HG03280 (cell line): ENCODE data around the gene CEBPB.
"Not testable (repeated sequence)": the region's sequence is repeated elsewhere in the genome, so short reads cannot be mapped to it uniquely, and the experiment has no call there.

Source experiments
- ATAC-seq: cut with Tn5 transposase; IDR thresholded peaks from one replicate; pipeline ENCODE4 v1.9.1; 2021; ENCODE audit warnings: mild to moderate bottlenecking, moderate library complexity; ENCODE audit not compliant: unreplicated experiment

The CEBPB gene

DNA sequence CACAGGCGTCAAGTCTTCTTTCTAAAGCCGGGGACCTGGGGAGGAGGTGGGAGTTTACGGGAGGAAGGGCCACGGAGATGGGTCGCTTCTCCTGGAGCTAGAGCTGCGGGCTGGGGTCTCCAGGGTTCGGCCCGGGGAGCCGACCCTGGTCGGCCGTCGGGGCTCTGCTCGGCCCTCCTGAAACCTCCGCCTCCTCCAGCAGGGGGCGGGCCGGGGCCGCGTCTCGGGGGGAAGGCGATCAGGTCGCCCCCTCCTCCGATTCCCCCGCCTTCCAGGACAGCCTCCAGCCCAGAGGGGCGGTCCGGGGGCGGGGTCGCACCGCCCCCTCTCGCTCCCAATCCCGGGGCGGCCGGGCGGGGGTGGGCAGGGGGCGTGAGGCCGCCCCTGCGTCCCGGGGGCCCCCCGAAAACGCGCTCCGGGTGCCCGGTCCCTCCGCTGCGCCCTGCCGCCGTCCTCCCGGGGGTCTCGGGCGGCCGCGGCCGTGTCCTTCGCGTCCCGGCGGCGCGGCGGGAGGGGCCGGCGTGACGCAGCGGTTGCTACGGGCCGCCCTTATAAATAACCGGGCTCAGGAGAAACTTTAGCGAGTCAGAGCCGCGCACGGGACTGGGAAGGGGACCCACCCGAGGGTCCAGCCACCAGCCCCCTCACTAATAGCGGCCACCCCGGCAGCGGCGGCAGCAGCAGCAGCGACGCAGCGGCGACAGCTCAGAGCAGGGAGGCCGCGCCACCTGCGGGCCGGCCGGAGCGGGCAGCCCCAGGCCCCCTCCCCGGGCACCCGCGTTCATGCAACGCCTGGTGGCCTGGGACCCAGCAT, at the start of gene CEBPB:
TSS of gene CEBPB (plus strand) at position 580 of the 814 bp plus-strand sequence. CDS start at position 784, 204 bp downstream.
- ATAC-seq: peak; percentile 41

DNA sequence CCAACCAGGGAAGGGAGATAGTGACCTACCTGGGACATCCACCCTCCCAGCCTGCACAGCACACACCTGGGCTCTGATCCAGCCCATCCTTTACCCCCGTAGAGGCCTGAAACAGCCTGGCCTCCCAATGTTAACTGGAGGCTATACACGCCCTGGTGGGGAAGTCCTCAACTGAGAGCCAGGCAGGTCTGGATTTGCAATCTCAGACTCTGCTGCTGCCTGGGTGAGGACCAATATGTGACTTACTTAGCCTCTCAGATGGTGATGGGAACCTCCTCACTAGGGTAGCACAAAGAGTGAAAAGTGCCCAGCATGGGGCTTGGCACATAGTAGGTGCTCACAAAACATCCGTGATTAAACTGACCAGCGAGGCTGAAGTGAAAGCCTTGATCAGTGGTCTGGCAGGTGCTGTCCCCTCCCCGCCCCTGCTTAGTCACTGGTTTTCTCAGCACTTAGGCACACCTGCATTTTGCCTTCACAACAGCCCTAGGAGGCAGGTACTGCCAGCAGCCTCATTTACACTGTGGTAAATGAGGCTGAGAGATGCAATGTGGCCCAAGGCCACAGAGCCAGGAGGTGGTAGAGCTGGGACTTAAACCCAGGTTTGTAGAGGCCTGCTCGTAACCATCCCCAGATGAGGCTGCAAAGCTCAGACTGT, 49.5 kb upstream of the CEBPB start:
- ATAC-seq: no peak

DNA sequence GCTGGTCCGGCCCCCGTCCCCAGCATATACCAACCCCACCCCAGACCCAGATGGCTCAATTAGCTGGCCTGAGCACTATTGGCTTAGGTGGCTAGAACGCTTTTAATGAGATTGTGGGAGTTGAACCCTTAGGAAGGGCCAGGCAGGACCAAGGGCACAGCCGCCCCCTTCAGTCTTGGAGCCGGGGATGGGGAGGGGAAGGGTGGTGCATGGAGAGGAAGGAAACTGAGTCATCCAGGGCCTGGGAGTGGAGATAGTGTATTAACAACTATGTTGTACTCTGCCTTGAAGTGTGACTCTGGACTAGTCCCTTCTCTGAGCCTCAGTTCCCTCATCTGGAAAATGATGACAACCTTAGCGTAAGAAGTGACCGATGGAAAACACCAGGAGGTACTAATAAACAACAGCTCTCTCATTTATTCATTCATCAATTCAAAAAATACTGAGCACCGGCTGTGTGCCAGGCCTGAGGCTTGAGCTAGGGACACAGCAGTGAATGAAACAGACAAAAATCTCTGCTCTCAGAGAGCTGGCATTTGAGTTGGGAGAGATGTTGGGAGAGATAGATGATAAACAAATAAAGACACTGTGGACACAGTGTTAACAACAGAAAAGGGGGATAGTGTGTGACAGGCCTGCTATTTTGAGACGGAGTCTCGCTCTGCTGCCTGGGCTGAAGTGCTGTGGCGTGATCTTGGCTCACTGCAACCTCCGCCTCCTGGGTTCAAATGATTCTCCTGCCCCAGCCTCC, 48.6 kb upstream of the CEBPB start:
- ATAC-seq: no peak

GRCh38 chr20:50142812-50143211, 47.8 kb upstream of the CEBPB start:
- no peak for ATAC-seq

DNA sequence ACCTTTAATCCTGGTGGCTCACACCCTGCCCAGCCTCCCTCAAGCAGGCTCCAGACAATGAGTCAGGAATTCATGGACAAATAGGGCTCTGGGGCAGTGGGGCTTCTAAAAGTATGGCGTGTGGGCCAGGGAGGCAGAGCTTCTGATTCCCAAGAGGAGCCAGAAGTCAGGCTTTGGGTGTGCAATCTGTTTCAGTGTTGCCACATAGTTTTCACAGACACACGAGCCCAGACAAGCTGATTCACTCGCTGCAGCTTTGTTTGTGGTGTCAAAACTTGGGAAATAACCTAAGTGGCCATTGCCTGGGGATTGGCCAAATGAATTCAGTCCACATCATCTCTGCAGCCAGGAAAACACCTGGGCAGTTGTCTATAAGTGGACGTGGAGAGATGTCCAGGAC, 46.3 kb upstream of the CEBPB start:
- no peak for ATAC-seq

GRCh38 chr20:50145566-50145965, 45.1 kb upstream of the CEBPB start:
- ATAC-seq: no peak

- ATAC-seq: no peak
Observed at GRCh38 chr20:50146214-50146613, 44.4 kb upstream of the CEBPB start.

GRCh38 chr20:50146732-50147662, 43.6 kb upstream of the CEBPB start:
- no peak for ATAC-seq

DNA sequence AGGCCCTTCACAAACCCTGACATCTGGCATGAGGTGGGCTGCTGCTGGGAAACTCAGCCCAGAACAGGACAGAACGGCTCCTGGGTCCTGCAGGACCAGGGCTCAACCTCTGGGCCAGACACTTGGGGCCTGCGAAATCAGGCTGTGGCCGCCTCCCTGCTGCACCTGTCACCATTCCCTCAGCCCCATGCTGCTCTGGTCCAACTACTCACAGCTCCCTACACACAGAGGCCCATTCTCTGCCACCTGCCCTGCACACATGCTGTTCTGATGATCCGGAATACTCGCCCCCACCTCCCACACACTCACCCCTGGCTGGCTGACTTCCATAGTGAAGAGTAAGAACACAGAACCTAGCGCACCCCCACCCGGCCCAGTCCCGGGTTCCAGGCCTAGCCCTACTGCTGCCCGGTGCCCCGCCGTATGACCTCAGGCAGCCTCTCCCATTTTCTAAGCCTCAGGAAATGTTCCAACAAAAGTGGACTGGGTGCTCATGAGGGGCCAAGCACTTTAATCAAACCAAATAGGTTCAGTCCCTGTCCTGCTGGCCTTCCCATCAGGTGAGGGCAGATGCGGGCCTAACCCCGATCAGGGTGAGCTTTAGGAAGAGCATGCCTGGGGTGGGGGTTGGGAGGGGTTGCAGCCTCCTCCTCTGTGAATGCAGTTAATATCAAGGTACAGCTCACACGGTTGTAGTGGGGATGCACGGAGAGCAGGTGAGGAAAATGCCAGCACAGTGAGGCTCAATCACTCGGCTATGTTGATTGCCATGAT, 41.0 kb upstream of the CEBPB start:
- no peak for ATAC-seq

DNA sequence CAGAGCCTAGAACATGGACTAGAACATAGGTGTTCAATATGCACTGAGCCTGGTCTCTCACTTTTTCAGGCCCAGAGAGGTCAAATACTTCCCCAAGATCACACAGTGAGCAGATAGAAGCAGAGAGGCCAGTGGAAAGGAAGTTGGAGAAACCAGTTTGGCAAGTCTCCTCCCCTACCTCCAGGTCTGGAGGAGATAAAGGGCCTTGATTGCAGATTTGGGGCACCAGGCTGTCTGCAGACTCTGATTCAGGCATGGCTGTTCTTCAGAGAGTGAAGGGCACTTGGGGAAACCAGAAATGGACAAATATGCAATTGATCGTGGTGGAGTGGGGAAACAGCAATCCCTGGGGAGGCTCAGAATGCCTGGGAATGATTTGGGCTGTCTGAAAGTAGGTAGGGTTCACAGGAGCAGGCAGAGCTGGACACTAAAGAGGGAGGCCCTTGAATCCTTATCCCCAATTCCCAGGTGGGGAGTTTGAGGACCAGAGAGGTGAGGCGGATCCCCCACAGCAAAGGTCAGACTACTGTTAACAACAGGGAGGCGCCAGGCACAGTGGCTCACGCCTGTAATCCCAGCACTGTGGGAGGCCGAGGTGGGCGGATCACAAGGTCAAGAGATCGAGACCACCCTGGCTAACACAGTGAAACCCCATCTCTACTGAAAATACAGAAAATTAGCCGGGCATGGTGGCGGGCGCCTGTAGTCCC, 39.4 kb upstream of the CEBPB start:
- ATAC-seq: no peak

DNA sequence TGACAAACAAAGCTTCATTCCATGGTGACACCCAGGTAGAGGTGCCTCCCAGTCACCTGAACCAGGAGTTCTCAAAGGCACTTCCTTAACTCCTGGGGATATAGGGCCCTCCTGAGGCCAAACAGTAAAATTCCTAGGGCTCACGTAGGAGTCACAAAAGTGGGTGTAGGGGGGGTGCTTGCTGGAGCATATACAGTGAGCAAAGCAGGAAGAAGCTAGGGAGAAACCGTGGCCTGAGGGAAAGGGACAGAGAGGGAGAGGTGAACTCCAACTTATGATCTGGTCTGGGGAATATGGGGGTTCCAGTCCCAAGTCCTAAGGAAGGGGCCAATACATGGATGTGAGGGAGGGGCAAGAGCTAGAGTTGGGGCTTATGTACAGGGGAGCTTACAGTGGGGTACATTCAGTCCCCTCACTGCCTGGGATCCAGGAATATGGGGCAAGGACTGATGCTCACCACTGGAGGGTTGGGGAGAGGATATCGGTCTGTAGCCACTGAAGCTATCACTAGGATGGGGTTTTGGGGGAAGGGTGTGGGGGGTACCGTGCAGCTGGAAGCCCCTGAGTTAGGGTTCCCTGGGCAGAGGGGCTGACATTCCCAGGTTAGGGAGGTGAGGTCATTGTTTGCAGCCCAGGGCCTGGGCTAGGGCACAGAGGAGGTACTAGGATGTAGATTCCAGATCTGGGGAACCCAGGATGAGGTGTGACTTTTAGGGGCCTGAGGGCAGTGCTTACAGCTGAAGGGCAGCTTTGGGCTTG, 38.1 kb upstream of the CEBPB start:
- no peak for ATAC-seq

DNA sequence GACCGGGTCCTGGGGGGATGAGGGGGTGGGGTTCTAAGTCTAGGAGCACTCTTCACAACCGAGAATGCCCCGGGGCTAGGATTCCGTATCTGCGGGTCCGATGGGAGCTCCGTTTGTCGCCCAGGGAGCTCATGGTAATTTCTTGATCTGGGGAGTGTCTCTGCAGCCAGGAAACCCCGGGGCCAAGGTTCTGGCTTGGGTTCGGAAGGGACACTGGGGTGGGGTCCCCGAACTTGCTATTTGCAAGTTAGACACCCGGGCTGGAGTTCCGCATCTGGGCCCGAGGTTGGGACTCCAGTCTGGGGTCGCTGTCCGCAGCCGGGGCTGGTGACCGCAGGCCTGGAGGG, 37.5 kb upstream of the CEBPB start:
- peak; percentile 2 for ATAC-seq

GRCh38 chr20:50153500-50154377, 36.9 kb upstream of the CEBPB start, which contains the start of gene PEDS1:
Gene PEDS1 (minus strand): TSS chr20:50153723. CDS start chr20:50153637, 86 bp downstream.
- peak; percentile 97 for ATAC-seq

DNA sequence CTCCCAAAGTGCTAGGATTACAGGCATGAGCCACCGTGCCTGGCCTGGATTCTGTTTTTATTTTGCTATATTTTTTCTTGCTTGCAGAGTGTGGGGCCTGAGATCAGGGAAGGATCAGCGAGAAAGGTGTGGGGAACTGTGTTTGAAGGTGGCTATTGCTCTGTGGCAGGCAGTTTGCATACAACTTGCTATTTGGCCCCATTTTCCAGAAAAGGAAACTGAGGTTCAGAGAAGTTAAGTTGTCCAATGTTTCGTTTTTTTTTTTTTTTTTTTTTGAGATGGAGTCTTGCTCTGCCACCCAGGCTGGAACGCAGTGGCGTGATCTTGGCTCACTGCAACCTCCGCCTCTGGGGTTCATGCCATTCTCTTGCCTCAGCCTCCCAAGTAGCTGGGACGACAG, 29.1 kb upstream of the CEBPB start:
- ATAC-seq: not testable (repeated sequence)

DNA sequence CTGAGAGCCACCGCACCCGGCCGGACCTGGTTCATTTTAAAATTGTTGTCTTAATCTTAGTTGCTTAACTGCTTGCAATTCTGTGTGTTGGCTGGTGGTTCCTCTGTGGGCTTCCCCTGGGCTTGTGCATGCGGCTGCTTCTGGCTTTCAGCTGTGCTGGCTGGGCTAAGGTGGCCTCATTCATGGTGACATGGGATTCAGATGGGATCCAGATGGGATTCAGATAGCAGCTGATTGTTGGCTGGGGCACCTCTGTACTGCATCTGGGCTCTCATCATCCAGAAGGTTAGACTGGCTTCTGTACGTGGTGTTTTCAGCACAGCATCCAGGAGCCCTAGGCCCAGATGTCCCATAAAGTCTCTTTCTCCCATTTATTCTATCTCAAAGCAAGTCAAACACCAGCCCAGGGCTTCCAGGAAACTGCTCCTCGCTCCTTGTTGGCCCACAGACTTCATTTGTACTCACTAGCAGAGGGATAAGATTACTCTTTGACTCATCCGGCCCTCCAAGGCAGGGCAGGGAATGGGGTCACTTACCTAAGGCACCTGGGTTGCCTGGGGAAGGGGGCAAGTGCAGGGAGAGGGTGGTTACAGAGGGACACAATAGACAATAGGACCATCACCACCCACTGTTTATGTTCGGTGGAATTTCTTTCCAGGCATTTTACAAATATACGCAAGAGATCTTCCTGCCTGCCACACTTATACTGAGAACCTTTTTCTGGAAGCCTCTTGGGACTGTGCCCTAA, 26.9 kb upstream of the CEBPB start:
- no peak for ATAC-seq

- peak; percentile 91 for ATAC-seq
Observed at GRCh38 chr20:50165684-50166554, 24.7 kb upstream of the CEBPB start.
